K562 (cell line): Measurements from ENCODE around the gene KLRF2. TPM values are rescaled to one million over a fixed set of nuclear protein-coding genes. Genes with fewer than 3 reads are reported as not detected.

Source experiments
- ATAC-seq: fragments of 200-7000 bp; cut with Tn5 transposase; 3 replicates; pipeline ENCODE4 v1.9.1; 2020; ENCODE audit warnings: moderate library complexity
- BruUV-seq: library from RNA; stranded (reverse); fragments of 400-500 nt; replicated peaks from 2 replicates; lab custom pipeline; 2021; lab: Mats Ljungman, UMichigan
- CTCF ChIA-PET: fragments of 300-600 bp; formaldehyde crosslinking; extraction: SDS; loops from one replicate; lab custom pipeline; 2021; ENCODE audit warnings: low intra/inter-chr PET ratio; lab: Yijun Ruan, JAX
- POLR2A ChIA-PET: fragments of 300-600, 350-650 bp; sonication (Branson Sonifier 250); formaldehyde crosslinking; extraction: SDS; loops from one replicate; lab custom pipeline; 2021; ENCODE audit warnings: antibody characterized with exemption, inconsistent platforms; lab: Yijun Ruan, JAX
- DNase-seq, 4 experiments: peaks; one replicate each; pipeline versions ENCODE4 v3.0.0 to v3.0.0-alpha.2; 2011 to 2018; ENCODE audit warnings: low spot score in 3 of 4, mixed read lengths in 3 of 4; ENCODE audit errors: extremely low read depth in 1 of 4
- FAIRE-seq: peaks from 2 replicates; lab custom pipeline; 2011; peaks lifted over from hg19 to GRCh38; lab: Jason Lieb, UNC
- H2AFZ ChIP-seq: 2 replicates; pipeline ENCODE4 v1.6.0; 2011; ENCODE audit warnings: low read depth, low read length, control low read depth, inconsistent platforms
- H3K27ac ChIP-seq: fragments of 200-600 bp; 3 replicates; pipeline ENCODE4 v1.8.0; 2011; ENCODE audit warnings: low read depth, mild to moderate bottlenecking, control low read depth, inconsistent platforms, low read length, moderate library complexity, mixed read lengths; ENCODE audit errors: extremely low read depth
- H3K27me3 ChIP-seq, 2 experiments: fragments of 300-600 bp in 1 of 2; 2 replicates in 1 of 2; 3 replicates in 1 of 2; pipeline versions ENCODE4 v1.6.0 to v1.8.0; 2011; ENCODE audit warnings: inconsistent platforms in 2 of 2, low read length in 2 of 2, mild to moderate bottlenecking in 1 of 2, mixed read lengths in 1 of 2, moderate library complexity in 1 of 2; ENCODE audit not compliant: control insufficient read depth in 2 of 2, insufficient read depth in 2 of 2
- H3K36me3 ChIP-seq: fragments of 300-600 bp; 3 replicates; pipeline ENCODE4 v1.8.0; 2011; ENCODE audit warnings: mild to moderate bottlenecking, low read length, inconsistent platforms; ENCODE audit not compliant: control insufficient read depth, insufficient read depth
- H3K4me1 ChIP-seq, 2 experiments: fragments of 200-600 bp in 1 of 2; replicated peaks in 1 of 2; 2 replicates in 1 of 2; 3 replicates in 1 of 2; pipeline versions ENCODE4 v1.5.1 to v1.8.0; 2011; ENCODE audit warnings: inconsistent platforms in 2 of 2, low read length in 2 of 2, mild to moderate bottlenecking in 1 of 2, mixed read lengths in 1 of 2, moderate library complexity in 1 of 2; ENCODE audit not compliant: control insufficient read depth in 2 of 2, insufficient read depth in 2 of 2
- H3K4me2 ChIP-seq: 2 replicates; pipeline ENCODE4 v1.6.1; 2011; ENCODE audit warnings: low read length, control low read depth, inconsistent platforms, mixed read lengths; ENCODE audit not compliant: insufficient read depth
- H3K4me3 ChIP-seq: fragments of 200-600 bp; sonication (generic), shearing (Covaris generic); 2 replicates; pipeline ENCODE4 v1.5.1; 2016; ENCODE audit warnings: control low read depth, inconsistent platforms
- H3K79me2 ChIP-seq: fragments of 200-600 bp; 3 replicates; pipeline ENCODE4 v1.8.0; 2011; ENCODE audit warnings: low read length, inconsistent platforms; ENCODE audit not compliant: control insufficient read depth, insufficient read depth
- H3K9ac ChIP-seq, 2 experiments: 2 replicates each; pipeline versions ENCODE4 v1.6.0 to v1.6.1; 2011; ENCODE audit warnings: low read depth in 2 of 2, low read length in 2 of 2, control low read depth in 1 of 2, inconsistent platforms in 1 of 2, mild to moderate bottlenecking in 1 of 2, mixed read lengths in 1 of 2; ENCODE audit not compliant: insufficient read depth in 1 of 2
- H3K9me1 ChIP-seq: one replicate; pipeline ENCODE4 v1.6.0; 2011; ENCODE audit warnings: inconsistent platforms, mild to moderate bottlenecking, low read length, moderate library complexity; ENCODE audit not compliant: control insufficient read depth, insufficient read depth
- H3K9me3 ChIP-seq: replicated peaks from 2 replicates; pipeline ENCODE4 v1.5.1; 2011; ENCODE audit warnings: low read depth, low read length, inconsistent platforms; ENCODE audit not compliant: control insufficient read depth, insufficient read depth
- H4K20me1 ChIP-seq: replicated peaks from 2 replicates; pipeline ENCODE4 v1.6.1; 2011; ENCODE audit warnings: low read length, inconsistent platforms, mixed read lengths; ENCODE audit not compliant: control insufficient read depth, insufficient read depth
- CEBPB ChIP-seq: fragments of 450-650 bp; IDR thresholded peaks from 2 replicates; pipeline ENCODE4 v1.6.1; 2016; ENCODE audit warnings: missing genetic modification characterization, missing compliant biosample characterization
- HBP1 ChIP-seq: fragments of 450-650 bp; formaldehyde crosslinking; IDR thresholded peaks from 2 replicates; pipeline ENCODE4 v1.4.0; 2022; ENCODE audit warnings: missing genetic modification characterization
- HDGF ChIP-seq: fragments of 450-650 bp; IDR thresholded peaks from 2 replicates; pipeline ENCODE4 v1.6.1; 2016
- HNRNPK ChIP-seq: fragments of 200-400 bp; formaldehyde crosslinking; IDR thresholded peaks from one replicate; pipeline ENCODE4 v1.6.1; 2018; ENCODE audit warnings: mild to moderate bottlenecking, low read depth, low read length; ENCODE audit not compliant: poor library complexity, severe bottlenecking
- RBM14 ChIP-seq: fragments of 200-400 bp; formaldehyde crosslinking; IDR thresholded peaks from 2 replicates; pipeline ENCODE4 v1.6.1; 2018; ENCODE audit warnings: low read depth, mild to moderate bottlenecking, low read length, moderate library complexity, borderline replicate concordance; ENCODE audit not compliant: insufficient read depth
- RBM15 ChIP-seq: fragments of 200-400 bp; formaldehyde crosslinking; IDR thresholded peaks from 2 replicates; pipeline ENCODE4 v1.6.1; 2018; ENCODE audit warnings: mild to moderate bottlenecking, low read length, moderate library complexity; ENCODE audit not compliant: insufficient read depth
- ZFP1 ChIP-seq: fragments of 450-650 bp; formaldehyde crosslinking; IDR thresholded peaks from 2 replicates; pipeline ENCODE4 v1.4.0; 2020; ENCODE audit warnings: mild to moderate bottlenecking, mixed read lengths
- ZNF778 ChIP-seq: fragments of 450-650 bp; formaldehyde crosslinking; IDR thresholded peaks from 2 replicates; pipeline ENCODE4 v1.4.0; 2020; ENCODE audit warnings: mild to moderate bottlenecking, moderate library complexity
- WGBS: fragments of 100-300 bp; shearing (Covaris generic); methylation state at CpG from one replicate; pipeline ENCODE4 v1.1.6; 2016; ENCODE audit warnings: low coverage, mixed read lengths; ENCODE audit not compliant: insufficient coverage; ENCODE audit errors: missing lambda C conversion rate; 5-methylcytosine and 5-hydroxymethylcytosine counted together
- in situ Hi-C: fragments of 300-500 bp; cut with MboI; formaldehyde crosslinking; loops from 4 replicates; pipeline ENCODE4 v1.15.0; 2018; ENCODE audit warnings: inconsistent platforms, mixed read lengths
- intact Hi-C: fragments of 100-400 bp; cut with micrococcal nuclease; formaldehyde crosslinking; loops from 2 replicates; pipeline ENCODE4 v1.14.2; 2022
- polyA plus RNA-seq, 8 experiments: library from polyadenylated mRNA; depleted of rRNA in 4 of 8; stranded (reverse) in 5 of 8; unstranded in 3 of 8; fragments of >200 nt; fragmentation: Nextera tagmentation in 2 of 8; fragmentation: Illumina TruSeq in 1 of 8; extraction: Ambion mirVana in 2 of 8; extraction: Trizol in 1 of 8; gene quantifications; 2 replicates each; pipeline versions ENCODE4 v1.2.1 to v1.2.3, GENCODE V29; 2011 to 2014; ENCODE audit warnings: inconsistent platforms in 1 of 8, missing spikeins in 1 of 8
- total RNA-seq, 7 experiments: library from RNA; depleted of rRNA in 6 of 7; stranded (reverse); fragments of >200 nt in 6 of 7; fragmentation: Illumina TruSeq in 2 of 7; extraction: Trizol in 2 of 7; gene quantifications; 2 replicates each; pipeline versions ENCODE4 v1.2.1 to v1.2.3, GENCODE V29; 2011 to 2021; ENCODE audit warnings: low replicate concordance in 1 of 7

KLRF2 gene
- total and polyA plus RNA-seq, 9 of the 15 experiments (the other 6 are each of a cell fraction or from before 2014, with no cell fraction given), result not detected

- intact Hi-C loops, result loop anchor here (1.0 kb wide), 1 partner anchor 93 kb away; no protein-coding TSS in a partner anchor
- WGBS, result 24% methylated on average over 7 of the region's 7 CpGs
Observed at GRCh38 chr12:9907769-9908168, 26.5 kb downstream of the KLRF2 start.

More at GRCh38 chr12:9907769-9908168, 26.5 kb downstream of the KLRF2 start:
- Histone ChIP-seq H3K4me2 (no peak overlapping the region), H3K27ac (no peak overlapping the region), H3K9me3 (0 out of 2 replicates have a peak, but pooled peaks cover 3% of the 10 kb centered on the region), H3K79me2 (no peaks in the 10 kb centered on the region), H3K4me3 (no peak overlapping the region), H3K9ac (no peak overlapping the region), H2AFZ (no peak overlapping the region), H4K20me1 (no peaks in the 10 kb centered on the region), H3K36me3 (no peaks in the 10 kb centered on the region), H3K27me3 (no peaks in the 10 kb centered on the region), H3K9me1 (no peaks in the 10 kb centered on the region), H3K4me1 (no peaks in the 10 kb centered on the region; a peak in 1 of 5 replicates)
- CTCF ChIA-PET, result no interaction called here
- ATAC-seq (no peak), FAIRE-seq (no peak), DNase-seq (no peak)
- TF ChIP-seq ZFP1 (CRISPR knock-in tag) (no peak), HDGF (no peak), RBM15 (no peak), HBP1 (no peak), HNRNPK (no peak), RBM14 (no peak), ZNF778 (CRISPR knock-in tag) (no peak), CEBPB (tag) (no peak)
- in situ Hi-C loops, result no loop called here
- no TSS peak for BruUV-seq
- POLR2A ChIA-PET, result interaction anchor here (0.6 to 1.3 kb wide), 2 partner anchors 13 to 41 kb away, joined by 3 read pairs; no protein-coding TSS in a partner anchor
